Esophagus squamous epithelium (tissue), 4 donors: Measurements from ENCODE around the gene KIF5B.

Source experiments
- CTCF ChIP-seq, 6 experiments: fragments of 450-650 bp in 4 of 6; fragments of 200-600 bp in 2 of 6; sonication (generic) in 2 of 6; IDR thresholded peaks; one replicate each; pipeline ENCODE4 v1.5.1; 2016 to 2019; ENCODE audit warnings: antibody characterized with exemption in 6 of 6, mild to moderate bottlenecking in 4 of 6, moderate library complexity in 4 of 6
- POLR2A ChIP-seq, 4 donors: fragments of 450-650 bp; IDR thresholded peaks; one replicate each; pipeline ENCODE4 v1.6.1; 2017; ENCODE audit warnings: antibody characterized with exemption in 4 of 4, mild to moderate bottlenecking in 4 of 4, moderate library complexity in 3 of 4

- TF ChIP-seq CTCF (IDR thresholded peaks at IDR 0.05) (no peak), POLR2A (IDR thresholded peaks at IDR 0.05) (no peak)
Observed at GRCh38 chr10:32039734-32040133, 16.5 kb downstream of the KIF5B start.
